HL-60 (cell line): ENCODE measurements around the gene RASSF1.
A peak's percentile ranks its signal among the peaks of the same experiment; 100 is the strongest.

Experiments used
- DNase-seq, 2 experiments: peaks; one replicate each; pipeline ENCODE4 v3.0.0-alpha.2; 2010 to 2020; ENCODE audit warnings: low read depth in 1 of 2, low spot score in 1 of 2
- H3K27ac ChIP-seq: fragments of 250-450 bp; sonication (Bioruptor Pico); replicated peaks from 2 replicates; pipeline ENCODE4 v1.5.1; 2020; ENCODE audit warnings: mild to moderate bottlenecking, moderate library complexity
- H3K27me3 ChIP-seq: fragments of 250-450 bp; sonication (Bioruptor Pico); 2 replicates; pipeline ENCODE4 v1.5.1; 2021; ENCODE audit warnings: mild to moderate bottlenecking, moderate library complexity; ENCODE audit not compliant: insufficient read depth, poor library complexity, severe bottlenecking
- H3K4me3 ChIP-seq: replicated peaks from 2 replicates; pipeline ENCODE4 v1.5.1; 2011; ENCODE audit warnings: mild to moderate bottlenecking, control low read depth, low read length; ENCODE audit not compliant: insufficient read depth
- CTCF ChIP-seq: IDR thresholded peaks from one replicate; pipeline ENCODE4 v1.5.1; 2011; ENCODE audit warnings: low read length, control low read depth, inconsistent platforms; ENCODE audit not compliant: insufficient read depth
- GABPA ChIP-seq: IDR thresholded peaks from 2 replicates; pipeline ENCODE4 v1.6.1; 2012; ENCODE audit warnings: low read depth
- POLR2AphosphoS5 ChIP-seq: IDR thresholded peaks from 2 replicates; pipeline ENCODE4 v1.6.1; 2012; ENCODE audit warnings: low read depth
- REST ChIP-seq: IDR thresholded peaks from 2 replicates; pipeline ENCODE4 v1.6.1; 2012; ENCODE audit warnings: low read depth; ENCODE audit not compliant: insufficient replicate concordance
- SPI1 ChIP-seq: IDR thresholded peaks from 2 replicates; pipeline ENCODE4 v1.6.1; 2012; ENCODE audit warnings: low read depth, mild to moderate bottlenecking, borderline replicate concordance

The RASSF1 gene

GRCh38 chr3:50358911-50359759, 18.5 kb upstream of the RASSF1 start, which contains the start of gene TMEM115:
TMEM115 (minus strand) TSS chr3:50359521; CDS start chr3:50359063, 458 bp downstream.
- Histone ChIP-seq H3K27me3 (no peaks in the 10 kb centered on the region), H3K4me3 (peak within 1 kb of the TSS; percentile 85), H3K27ac (peak within 1 kb of the TSS; percentile 80)
- TF ChIP-seq GABPA (peak; percentile 83), POLR2AphosphoS5 (no peak)
- DNase-seq: peak; percentile 98 to 99

GRCh38 chr3:50358355-50358910, 17.8 kb upstream of the RASSF1 start:
- Histone ChIP-seq H3K27ac (peak overlapping the region; percentile 80), H3K4me3 (peak overlapping the region; percentile 85), H3K27me3 (no peaks in the 10 kb centered on the region)
- DNase-seq: no peak
- TF ChIP-seq POLR2AphosphoS5 (no peak), GABPA (no peak), REST (no peak)

DNA sequence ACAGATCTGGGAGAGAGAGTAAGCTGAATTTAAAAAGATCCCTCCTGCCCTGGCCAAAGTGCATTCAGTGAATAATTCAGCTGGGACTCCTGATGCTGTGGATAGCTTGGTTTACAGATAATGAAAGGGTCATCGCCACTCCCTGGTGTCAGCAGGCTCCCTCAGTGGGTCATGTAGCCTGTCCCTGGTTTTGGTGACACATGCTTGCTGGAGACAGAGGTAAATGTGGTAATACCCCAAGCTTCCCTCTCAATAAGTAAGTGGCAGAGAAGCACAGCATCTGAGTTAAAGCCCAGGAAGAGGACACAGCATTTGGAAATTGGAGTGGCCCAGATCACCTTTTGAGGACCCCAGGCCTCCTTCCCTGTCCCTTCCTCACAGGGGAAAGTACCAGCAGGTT, 16.8 kb upstream of the RASSF1 start:
- DNase-seq: peak in 1 of 2 experiments; percentile 49
- TF ChIP-seq REST (no peak), CTCF (no peak), POLR2AphosphoS5 (no peak; the same call in 1 of the 2 replicates), SPI1 (no peak), GABPA (no peak)
- Histone ChIP-seq H3K4me3 (peak overlapping the region; percentile 85), H3K27ac (no peak overlapping the region), H3K27me3 (no peaks in the 10 kb centered on the region)

- Histone ChIP-seq H3K27me3 (no peaks in the 10 kb centered on the region), H3K4me3 (peak overlapping the region; percentile 85), H3K27ac (no peak overlapping the region)
- DNase-seq: peak in 1 of 2 experiments; percentile 67
- TF ChIP-seq POLR2AphosphoS5 (0 out of 2 replicates have a peak, but pooled peaks have one; percentile 22), SPI1 (peak; percentile 81), GABPA (no peak), REST (no peak), CTCF (no peak)
Measured at GRCh38 chr3:50356553-50356952, 15.9 kb upstream of the RASSF1 start.
